CD4-positive, alpha-beta T cell treated with Interleukin-12 subunit alpha and Interleukin-12 subunit beta, for 1 hour (primary cell): ENCODE data around the gene FAM120C.

Source experiments
- DNase-seq: peaks from one replicate; pipeline ENCODE4 v3.0.0-alpha.2; 2020

FAM120C gene

GRCh38 chrX:54182864-54183613 lies at the start of gene FAM120C:
TSS of gene FAM120C (minus strand) at chrX:54183254. CDS start at chrX:54183198, 56 bp downstream.
- DNase-seq: peak; percentile 70

GRCh38 chrX:54230435-54231148 lies 47.5 kb upstream of the FAM120C start:
- no peak for DNase-seq

GRCh38 chrX:54223581-54223980 lies 40.5 kb upstream of the FAM120C start:
- DNase-seq: no peak

GRCh38 chrX:54213603-54214002 lies 30.5 kb upstream of the FAM120C start:
- no peak for DNase-seq

- no peak for DNase-seq
Measured at GRCh38 chrX:54208531-54208930, 25.5 kb upstream of the FAM120C start.

GRCh38 chrX:54198262-54198661 lies 15.2 kb upstream of the FAM120C start:
- no peak for DNase-seq

- DNase-seq: no peak
Measured at GRCh38 chrX:54194982-54195588, 12.0 kb upstream of the FAM120C start.

- DNase-seq: no peak
Measured at GRCh38 chrX:54193085-54193821, 10.2 kb upstream of the FAM120C start.

- no peak for DNase-seq
Measured at GRCh38 chrX:54184474-54184873, 1.4 kb upstream of the FAM120C start.

- peak; percentile 72 for DNase-seq
Measured at GRCh38 chrX:54182194-54182863, 725 bp downstream of the FAM120C start.

- DNase-seq: no peak
Measured at GRCh38 chrX:54181202-54181953, 1.7 kb downstream of the FAM120C start.

- no peak for DNase-seq
Measured at GRCh38 chrX:54180403-54180802, 2.7 kb downstream of the FAM120C start.

- DNase-seq: no peak
Measured at GRCh38 chrX:54178100-54178940, 4.7 kb downstream of the FAM120C start.

GRCh38 chrX:54177306-54177705 lies 5.7 kb downstream of the FAM120C start:
- DNase-seq: no peak

GRCh38 chrX:54173791-54174190 lies 9.3 kb downstream of the FAM120C start:
- no peak for DNase-seq

GRCh38 chrX:54172455-54172854 lies 10.6 kb downstream of the FAM120C start:
- DNase-seq: no peak

- no peak for DNase-seq
Measured at GRCh38 chrX:54171527-54172250, 11.4 kb downstream of the FAM120C start.

GRCh38 chrX:54171091-54171490 lies 12.0 kb downstream of the FAM120C start:
- no peak for DNase-seq

- DNase-seq: no peak
Measured at GRCh38 chrX:54166915-54167314, 16.1 kb downstream of the FAM120C start.

- DNase-seq: no peak
Measured at GRCh38 chrX:54157561-54157960, 25.5 kb downstream of the FAM120C start.
